Glutamatergic neuron (in vitro differentiated cells): ENCODE measurements around the gene LMO1. TPM values are rescaled to one million over a fixed set of nuclear protein-coding genes. Genes with fewer than 3 reads are reported as not detected.

ENCODE experiments used
- DNase-seq: peaks from one replicate; pipeline ENCODE4 v3.0.0; 2022
- H3K27ac Mint-ChIP-seq: one replicate; pipeline ENCODE4 v1.8.0; 2020; ENCODE audit warnings: mild to moderate bottlenecking, mixed read lengths, inconsistent platforms; ENCODE audit not compliant: unreplicated experiment
- H3K27me3 Mint-ChIP-seq: one replicate; pipeline ENCODE4 v1.8.0; 2020; ENCODE audit warnings: mild to moderate bottlenecking, moderate library complexity, mixed read lengths, inconsistent platforms; ENCODE audit not compliant: unreplicated experiment
- H3K36me3 Mint-ChIP-seq: one replicate; pipeline ENCODE4 v1.8.0; 2020; ENCODE audit warnings: mild to moderate bottlenecking, mixed read lengths, inconsistent platforms; ENCODE audit not compliant: unreplicated experiment
- H3K4me1 Mint-ChIP-seq: one replicate; pipeline ENCODE4 v1.8.0; 2020; ENCODE audit warnings: mild to moderate bottlenecking, low read depth, mixed read lengths, inconsistent platforms; ENCODE audit not compliant: unreplicated experiment
- H3K4me3 Mint-ChIP-seq: one replicate; pipeline ENCODE4 v1.8.0; 2020; ENCODE audit warnings: mild to moderate bottlenecking, mixed read lengths, inconsistent platforms; ENCODE audit not compliant: unreplicated experiment
- H3K9me3 Mint-ChIP-seq: one replicate; pipeline ENCODE4 v1.8.0; 2020; ENCODE audit warnings: mild to moderate bottlenecking, moderate library complexity, mixed read lengths, inconsistent platforms; ENCODE audit not compliant: unreplicated experiment
- CTCF ChIP-seq: fragments of 200-600 bp; sonication (generic); IDR thresholded peaks from one replicate; pipeline ENCODE4 v1.5.0; 2021; ENCODE audit not compliant: partially characterized antibody, unreplicated experiment
- total RNA-seq: library from RNA; stranded (reverse); fragmentation: NEBNext Ultra II Directional; extraction: Animal tissue kit (Norgen Biotek cat#: 25700); gene quantifications from one replicate; pipeline ENCODE4 v1.2.1, GENCODE V29; 2021; ENCODE audit not compliant: unreplicated experiment

LMO1 gene
- total RNA-seq, 1 donor from 2014 or later: 5.7 TPM

DNA sequence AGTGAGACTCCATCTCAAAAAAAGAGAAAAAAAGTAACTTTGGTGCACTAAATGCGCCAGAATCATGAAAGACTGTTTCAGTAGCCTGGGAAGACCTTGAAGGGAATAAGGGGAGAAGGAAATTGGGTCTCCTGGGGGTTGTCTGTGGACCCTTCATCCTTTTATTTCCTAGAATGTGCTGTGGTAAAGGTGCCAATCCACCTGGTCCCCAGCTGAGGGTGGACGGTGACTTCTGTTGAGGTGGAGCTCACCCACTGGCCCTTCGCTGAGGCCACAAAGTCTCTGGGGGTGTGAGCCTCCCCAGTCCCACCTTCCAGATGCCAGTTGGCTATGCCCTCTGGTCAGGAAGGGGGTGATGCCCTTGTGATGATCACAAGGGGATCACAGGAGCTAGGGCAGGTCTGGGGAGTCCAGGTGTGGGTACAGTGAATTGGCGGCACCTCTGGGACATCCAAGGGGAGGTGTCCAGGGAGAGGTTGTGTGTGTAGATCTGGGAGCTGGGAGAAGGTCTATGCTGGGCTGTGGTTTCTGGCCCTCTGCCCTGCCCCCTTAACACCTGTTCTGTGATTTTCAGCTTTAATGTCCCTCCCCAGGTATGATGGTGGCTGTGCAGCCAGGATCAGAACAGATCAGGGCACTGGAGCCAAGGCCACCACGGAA lies 34.2 kb upstream of the LMO1 start:
- Mint-ChIP-seq H3K27ac (no peak overlapping the region), H3K9me3 (no peaks in the 10 kb centered on the region), H3K4me1 (no peaks in the 10 kb centered on the region), H3K27me3 (peaks cover 2% of the 10 kb centered on the region), H3K4me3 (no peak overlapping the region), H3K36me3 (no peaks in the 10 kb centered on the region)
- no peak for TF ChIP-seq CTCF
- DNase-seq: no peak

- Mint-ChIP-seq H3K9me3 (no peaks in the 10 kb centered on the region), H3K36me3 (no peaks in the 10 kb centered on the region), H3K4me1 (peaks cover 3% of the 10 kb centered on the region), H3K27me3 (peaks cover 2% of the 10 kb centered on the region), H3K27ac (no peak overlapping the region), H3K4me3 (no peak overlapping the region)
- DNase-seq: no peak
- no peak for TF ChIP-seq CTCF
These were observed 33.2 kb upstream of the LMO1 start for GRCh38 chr11:8296872-8297271.

GRCh38 chr11:8296038-8296649 lies 32.5 kb upstream of the LMO1 start:
- Mint-ChIP-seq H3K36me3 (no peaks in the 10 kb centered on the region), H3K4me1 (peaks cover 10% of the 10 kb centered on the region), H3K27me3 (peaks cover 2% of the 10 kb centered on the region), H3K9me3 (no peaks in the 10 kb centered on the region), H3K27ac (no peak overlapping the region), H3K4me3 (no peak overlapping the region)
- TF ChIP-seq CTCF: no peak
- no peak for DNase-seq

- H3K27ac Mint-ChIP-seq: no peak overlapping the region
- no peak for TF ChIP-seq CTCF
- DNase-seq: no peak
- peaks cover 10% of the 10 kb centered on the region for H3K27me3 Mint-ChIP-seq
- no peaks in the 10 kb centered on the region for H3K36me3 Mint-ChIP-seq
- H3K4me1 Mint-ChIP-seq: peaks cover 27% of the 10 kb centered on the region
- peaks cover 5% of the 10 kb centered on the region for H3K9me3 Mint-ChIP-seq
- H3K4me3 Mint-ChIP-seq: no peak overlapping the region
These were observed 30.7 kb upstream of the LMO1 start for GRCh38 chr11:8294251-8294935.

- Mint-ChIP-seq H3K27ac (no peak overlapping the region), H3K27me3 (peaks cover 10% of the 10 kb centered on the region), H3K4me3 (no peak overlapping the region), H3K9me3 (peaks cover 7% of the 10 kb centered on the region), H3K4me1 (peaks cover 35% of the 10 kb centered on the region), H3K36me3 (no peaks in the 10 kb centered on the region)
- no peak for TF ChIP-seq CTCF
- no peak for DNase-seq
These were observed 29.5 kb upstream of the LMO1 start for GRCh38 chr11:8293171-8293570.
